RWPE2 (cell line): ENCODE data around the gene INTS1.

ENCODE experiments used
- ATAC-seq: fragments of 200-7000 bp; cut with Tn5 transposase; 3 replicates; pipeline ENCODE4 v1.9.1; 2021; ENCODE audit warnings: low read depth
- DNase-seq: peaks from one replicate; pipeline ENCODE4 v3.0.0-alpha.2; 2020; ENCODE audit warnings: low spot score
- H3K27ac ChIP-seq: fragments of 450-650 bp; 2 replicates; pipeline ENCODE4 v1.5.1; 2017; ENCODE audit warnings: mild to moderate bottlenecking; ENCODE audit not compliant: poor library complexity, severe bottlenecking
- H3K27me3 ChIP-seq: fragments of 250-450 bp; sonication (Bioruptor Pico); 2 replicates; pipeline ENCODE4 v1.5.1; 2021; ENCODE audit warnings: mild to moderate bottlenecking, moderate library complexity; ENCODE audit not compliant: insufficient read depth, poor library complexity, severe bottlenecking
- H3K36me3 ChIP-seq: fragments of 250-450 bp; sonication (Bioruptor Pico); 2 replicates; pipeline ENCODE4 v1.5.1; 2020; ENCODE audit warnings: low read depth, mild to moderate bottlenecking, moderate library complexity
- H3K4me1 ChIP-seq: fragments of 250-450 bp; sonication (Bioruptor Pico); 2 replicates; pipeline ENCODE4 v1.5.1; 2021; ENCODE audit warnings: mild to moderate bottlenecking, moderate library complexity; ENCODE audit not compliant: insufficient read depth, poor library complexity, severe bottlenecking
- H3K4me3 ChIP-seq: fragments of 250-450 bp; sonication (Bioruptor Pico); 2 replicates; pipeline ENCODE4 v1.5.1; 2021; ENCODE audit warnings: mild to moderate bottlenecking, moderate library complexity; ENCODE audit not compliant: severe bottlenecking
- H3K9me3 ChIP-seq: fragments of 250-450 bp; sonication (Bioruptor Pico); 2 replicates; pipeline ENCODE4 v1.5.1; 2021; ENCODE audit warnings: mild to moderate bottlenecking, moderate library complexity; ENCODE audit not compliant: severe bottlenecking
- CTCF ChIP-seq: fragments of 450-650 bp; IDR thresholded peaks from one replicate; pipeline ENCODE4 v1.5.1; 2017; ENCODE audit warnings: mild to moderate bottlenecking, moderate library complexity; ENCODE audit not compliant: poor library complexity, severe bottlenecking

Gene INTS1

GRCh38 chr7:1438821-1439220, 65.4 kb downstream of the INTS1 start:
- peaks cover 4% of the 10 kb centered on the region; the same call in 1 of the 2 replicates for H3K36me3 ChIP-seq
- H3K4me1 ChIP-seq = no peaks in the 10 kb centered on the region

GRCh38 chr7:1438208-1438607, 66.0 kb downstream of the INTS1 start:
- H3K27ac ChIP-seq = no peak overlapping the region
- H3K27me3 ChIP-seq = no peaks in the 10 kb centered on the region
- H3K36me3 ChIP-seq = peaks cover 4% of the 10 kb centered on the region; the same call in 1 of the 2 replicates
- no peaks in the 10 kb centered on the region for H3K4me1 ChIP-seq
- H3K9me3 ChIP-seq = no peaks in the 10 kb centered on the region
- ATAC-seq (no peak), DNase-seq (no peak)
- no peak for TF ChIP-seq CTCF
- no peak overlapping the region for H3K4me3 ChIP-seq

More at GRCh38 chr7:1438821-1439220, 65.4 kb downstream of the INTS1 start:
- H3K27ac ChIP-seq = no peak overlapping the region
- TF ChIP-seq CTCF = no peak
- DNase-seq = no peak
- H3K4me3 ChIP-seq = no peak overlapping the region
- H3K9me3 ChIP-seq = no peaks in the 10 kb centered on the region
- ATAC-seq = no peak
- H3K27me3 ChIP-seq = no peaks in the 10 kb centered on the region

- no peaks in the 10 kb centered on the region for H3K27me3 ChIP-seq
- H3K4me3 ChIP-seq = no peak overlapping the region
- H3K27ac ChIP-seq = no peak overlapping the region
- H3K36me3 ChIP-seq = peaks cover 4% of the 10 kb centered on the region; the same call in 1 of the 2 replicates
- no peak for ATAC-seq
- H3K9me3 ChIP-seq = no peaks in the 10 kb centered on the region
- no peaks in the 10 kb centered on the region for H3K4me1 ChIP-seq
- TF ChIP-seq CTCF = no peak
- no peak for DNase-seq
Measured at GRCh38 chr7:1437155-1437880, 66.9 kb downstream of the INTS1 start.

DNA sequence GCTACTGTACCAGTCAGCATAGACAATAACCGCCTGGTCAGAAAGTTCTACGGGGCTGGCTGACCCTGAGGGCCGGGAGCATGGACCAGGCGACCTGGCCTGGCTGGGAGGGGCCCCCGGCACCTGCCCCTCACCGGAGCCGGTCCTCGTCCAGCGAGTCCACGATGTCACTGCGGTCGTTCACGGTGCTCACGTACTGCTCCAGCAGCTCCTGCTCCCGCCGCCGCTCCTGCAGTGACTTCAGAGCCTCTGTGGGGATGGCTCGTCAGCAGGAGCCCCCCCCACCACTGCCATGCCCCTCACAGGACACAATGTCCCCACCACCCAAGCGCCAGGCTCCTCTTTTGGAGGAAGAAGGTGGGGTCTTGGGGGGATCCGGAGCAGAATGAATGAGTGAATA, 67.6 kb downstream of the INTS1 start:
- H3K4me1 ChIP-seq = no peaks in the 10 kb centered on the region
- peaks cover 4% of the 10 kb centered on the region; the same call in 1 of the 2 replicates for H3K36me3 ChIP-seq
- no peak for TF ChIP-seq CTCF
- DNase-seq = no peak
- H3K9me3 ChIP-seq = no peaks in the 10 kb centered on the region
- H3K4me3 ChIP-seq = no peak overlapping the region
- no peak for ATAC-seq
- no peaks in the 10 kb centered on the region for H3K27me3 ChIP-seq
- no peak overlapping the region for H3K27ac ChIP-seq
